Activated B cell treated with CpG ODN at 0.5 μM for 24 hours (primary cell): ENCODE data around the gene AGBL5. TPM values are rescaled to one million over a fixed set of nuclear protein-coding genes. Genes with fewer than 3 reads are reported as not detected.

Source experiments
- ATAC-seq: fragments of 200-7000 bp; cut with Tn5 transposase; one replicate; pipeline ENCODE4 v1.10.0; 2021; ENCODE audit warnings: low read depth, mild to moderate bottlenecking, moderate library complexity
- CTCF ChIA-PET: fragments of 350-600 bp; sonication (Branson Sonifier 250); formaldehyde crosslinking; loops from one replicate; lab custom pipeline; 2021; ENCODE audit warnings: antibody characterized with exemption; lab: Charles Lee
- POLR2A ChIA-PET: fragments of 350-600 bp; sonication (Branson Sonifier 250); formaldehyde crosslinking; loops from one replicate; lab custom pipeline; 2021; ENCODE audit warnings: antibody characterized with exemption; lab: Charles Lee
- DNase-seq: peaks from one replicate; pipeline ENCODE4 v3.0.0; 2022
- H3K27ac Mint-ChIP-seq: one replicate; pipeline ENCODE4 v1.8.0; 2020; ENCODE audit warnings: mixed read lengths
- H3K27me3 Mint-ChIP-seq: one replicate; pipeline ENCODE4 v1.8.0; 2021; ENCODE audit warnings: mixed read lengths
- H3K36me3 Mint-ChIP-seq: one replicate; pipeline ENCODE4 v1.8.0; 2021; ENCODE audit warnings: low read depth, mixed read lengths
- H3K4me1 Mint-ChIP-seq: one replicate; pipeline ENCODE4 v1.8.0; 2021; ENCODE audit warnings: mixed read lengths
- H3K4me3 Mint-ChIP-seq: one replicate; pipeline ENCODE4 v1.8.0; 2020; ENCODE audit warnings: mild to moderate bottlenecking, mixed read lengths
- H3K9me3 Mint-ChIP-seq: one replicate; pipeline ENCODE4 v1.8.0; 2020; ENCODE audit warnings: mixed read lengths
- CTCF ChIP-seq: fragments of 200-600 bp; IDR thresholded peaks from one replicate; pipeline ENCODE4 v1.8.0; 2022; ENCODE audit warnings: antibody characterized with exemption, mild to moderate bottlenecking
- intact Hi-C: fragments of 100-400 bp; cut with micrococcal nuclease; formaldehyde crosslinking; loops from one replicate; pipeline ENCODE4 v1.15.1; 2024
- total RNA-seq: library from RNA; stranded (reverse); gene quantifications from 2 replicates; pipeline ENCODE4 v1.2.3, GENCODE V29; 2022

AGBL5 gene
- total RNA-seq, 1 donor from 2014 or later, result 14.9 TPM

- intact Hi-C loops, result no loop called here
- no peak overlapping the region for H3K4me3 Mint-ChIP-seq
- CTCF ChIA-PET, result no interaction called here
- peaks cover 67% of the 10 kb centered on the region for H3K36me3 Mint-ChIP-seq
- H3K4me1 Mint-ChIP-seq, result peaks cover 40% of the 10 kb centered on the region
- POLR2A ChIA-PET, result interaction anchor here (0.6 to 13.9 kb wide), 2 partner anchors 13 to 14 kb away, joined by 4 to 204 read pairs; partner anchors contain the start of gene AGBL5
- H3K9me3 Mint-ChIP-seq, result no peaks in the 10 kb centered on the region
- no peak for TF ChIP-seq CTCF
- DNase-seq, result no peak
- H3K27me3 Mint-ChIP-seq, result no peaks in the 10 kb centered on the region
- H3K27ac Mint-ChIP-seq, result no peak overlapping the region
- ATAC-seq, result no peak
Measured at GRCh38 chr2:27067385-27067784, 15.9 kb downstream of the AGBL5 start.

- POLR2A ChIA-PET, result interaction anchor here (0.9 to 13.9 kb wide), 2 partner anchors 14 to 15 kb away, joined by 3 to 204 read pairs; partner anchors contain the start of gene AGBL5
- Mint-ChIP-seq H3K36me3 (peaks cover 51% of the 10 kb centered on the region), H3K27me3 (no peaks in the 10 kb centered on the region), H3K4me1 (peaks cover 50% of the 10 kb centered on the region), H3K27ac (no peak overlapping the region), H3K4me3 (peak overlapping the region; percentile 52), H3K9me3 (no peaks in the 10 kb centered on the region)
- DNase-seq (no peak), ATAC-seq (no peak)
- CTCF ChIA-PET, result no interaction called here
- intact Hi-C loops, result no loop called here
- no peak for TF ChIP-seq CTCF
Measured at GRCh38 chr2:27069436-27069835, 18.0 kb downstream of the AGBL5 start.

- Mint-ChIP-seq H3K36me3 (peaks cover 48% of the 10 kb centered on the region), H3K27ac (no peak overlapping the region), H3K27me3 (no peaks in the 10 kb centered on the region), H3K4me3 (peak overlapping the region; percentile 97), H3K4me1 (peaks cover 56% of the 10 kb centered on the region), H3K9me3 (no peaks in the 10 kb centered on the region)
- CTCF ChIA-PET, result no interaction called here
- intact Hi-C loops, result loop anchor here (2.0 kb wide), 1 partner anchor 559 kb away; the partner anchor contains the start of genes CCDC121 and GPN1
- ATAC-seq (no peak), DNase-seq (no peak)
- TF ChIP-seq CTCF, result no peak
- POLR2A ChIA-PET, result interaction anchor here (2.1 to 13.9 kb wide), 2 partner anchors 12 to 16 kb away, joined by 43 to 204 read pairs; partner anchors contain the start of gene AGBL5
Measured at GRCh38 chr2:27069961-27070618, 18.6 kb downstream of the AGBL5 start.

GRCh38 chr2:27070653-27071276 lies 19.3 kb downstream of the AGBL5 start:
- peak; percentile 3 for ATAC-seq
- POLR2A ChIA-PET, result interaction anchor here (0.7 to 13.9 kb wide), 15 partner anchors 10 to 558 kb away, joined by 3 to 204 read pairs (median 4); partner anchors contain the start of genes AGBL5, ATRAID, CCDC121 and GPN1
- H3K9me3 Mint-ChIP-seq, result no peaks in the 10 kb centered on the region
- H3K4me1 Mint-ChIP-seq, result peaks cover 62% of the 10 kb centered on the region
- TF ChIP-seq CTCF, result no peak
- H3K27me3 Mint-ChIP-seq, result no peaks in the 10 kb centered on the region
- no peak for DNase-seq
- CTCF ChIA-PET, result interaction anchor here (1.2 to 2.4 kb wide), 2 partner anchors 11 to 20 kb away, joined by 12 to 16 read pairs; partner anchors contain the start of gene AGBL5
- intact Hi-C loops, result loop anchor here (1.0 to 2.0 kb wide), 6 partner anchors 11 to 558 kb away; partner anchors contain the start of genes CCDC121, GPN1, KHK and PREB
- peaks cover 41% of the 10 kb centered on the region for H3K36me3 Mint-ChIP-seq
- peak overlapping the region; percentile 97 for H3K4me3 Mint-ChIP-seq
- peak overlapping the region; percentile 90 for H3K27ac Mint-ChIP-seq
